Keratinocyte (primary cell): ENCODE results near the gene BECN2. TPM values are rescaled to one million over a fixed set of nuclear protein-coding genes. Genes with fewer than 3 reads are reported as not detected.

Experiments used
- DNase-seq: peaks from one replicate; pipeline ENCODE4 v3.0.0-alpha.2; 2011; ENCODE audit warnings: low read depth, missing footprints, low spot score
- FAIRE-seq: peaks from 2 replicates; lab custom pipeline; 2011; peaks lifted over from hg19 to GRCh38; lab: Jason Lieb, UNC
- H2AFZ ChIP-seq: 2 replicates; pipeline ENCODE4 v1.6.0; 2012; ENCODE audit warnings: low read length, control low read depth, inconsistent platforms; ENCODE audit not compliant: control insufficient read depth
- H3K27ac ChIP-seq: 2 replicates; pipeline ENCODE4 v1.5.1; 2011; ENCODE audit warnings: low read length; ENCODE audit not compliant: control insufficient read depth, insufficient read depth
- H3K27me3 ChIP-seq: 3 replicates; pipeline ENCODE4 v1.6.0; 2011; ENCODE audit warnings: low read length; ENCODE audit not compliant: control insufficient read depth, insufficient read depth; ENCODE audit errors: extremely low read depth
- H3K36me3 ChIP-seq, 2 experiments: 2 replicates in 1 of 2; 3 replicates in 1 of 2; pipeline ENCODE4 v1.5.1; 2011; ENCODE audit warnings: low read length in 2 of 2, mild to moderate bottlenecking in 1 of 2; ENCODE audit not compliant: control insufficient read depth in 2 of 2, insufficient read depth in 2 of 2; ENCODE audit errors: extremely low read depth in 1 of 2
- H3K4me1 ChIP-seq: 3 replicates; pipeline ENCODE4 v1.5.1; 2011; ENCODE audit warnings: low read length; ENCODE audit not compliant: control insufficient read depth, insufficient read depth; ENCODE audit errors: extremely low read depth
- H3K4me2 ChIP-seq: 3 replicates; pipeline ENCODE4 v1.6.0; 2011; ENCODE audit warnings: low read depth, low read length; ENCODE audit not compliant: control insufficient read depth, insufficient read depth; ENCODE audit errors: extremely low read depth
- H3K4me3 ChIP-seq, 3 experiments: fragments of 200-600 bp in 1 of 3; sonication (generic) in 1 of 3; 2 replicates in 2 of 3; 3 replicates in 1 of 3; pipeline ENCODE4 v1.5.1; 2011 to 2016; ENCODE audit warnings: low read length in 3 of 3, mild to moderate bottlenecking in 3 of 3, control low read depth in 2 of 3, inconsistent platforms in 1 of 3, low read depth in 1 of 3, mixed read lengths in 1 of 3, mixed run types in 1 of 3, moderate library complexity in 1 of 3; ENCODE audit not compliant: control insufficient read depth in 2 of 3, insufficient read depth in 2 of 3; ENCODE audit errors: extremely low read depth in 1 of 3
- H3K79me2 ChIP-seq: 2 replicates; pipeline ENCODE4 v1.6.0; 2012; ENCODE audit warnings: low read length; ENCODE audit not compliant: control insufficient read depth, insufficient read depth
- H3K9ac ChIP-seq: 3 replicates; pipeline ENCODE4 v1.6.0; 2011; ENCODE audit warnings: low read length; ENCODE audit not compliant: control insufficient read depth, insufficient read depth; ENCODE audit errors: extremely low read depth
- H3K9me1 ChIP-seq: 3 replicates; pipeline ENCODE4 v1.6.0; 2011; ENCODE audit warnings: low read length; ENCODE audit not compliant: control insufficient read depth, insufficient read depth; ENCODE audit errors: extremely low read depth
- H3K9me3 ChIP-seq: 2 replicates; pipeline ENCODE4 v1.5.1; 2012; ENCODE audit warnings: low read depth, low read length; ENCODE audit not compliant: control insufficient read depth
- H4K20me1 ChIP-seq: 3 replicates; pipeline ENCODE4 v1.6.0; 2011; ENCODE audit warnings: low read length; ENCODE audit not compliant: control insufficient read depth, insufficient read depth; ENCODE audit errors: extremely low read depth
- CTCF ChIP-seq, 3 experiments: IDR thresholded peaks in 1 of 3; conservative IDR thresholded peaks in 1 of 3; optimal IDR thresholded peaks in 1 of 3; 2 replicates in 2 of 3; 3 replicates in 1 of 3; pipeline versions ENCODE3 to v1.5.1; 2011; ENCODE audit warnings: low read length in 3 of 3, mild to moderate bottlenecking in 3 of 3, moderate library complexity in 2 of 3, control low read depth in 1 of 3, inconsistent platforms in 1 of 3; ENCODE audit not compliant: insufficient read depth in 2 of 3; ENCODE audit errors: extremely low read depth in 1 of 3
- EZH2 ChIP-seq: IDR thresholded peaks from one replicate; pipeline ENCODE4 v1.6.1; 2012; ENCODE audit warnings: inconsistent platforms, mild to moderate bottlenecking, low read length, moderate library complexity
- dilution Hi-C: fragments of 300-500 bp; cut with MboI; formaldehyde crosslinking; loops from one replicate; pipeline ENCODE4 v1.7.0; 2020; ENCODE audit warnings: low sequenced_read_pairs; ENCODE audit not compliant: extremely low pct_ligation_motif_present
- polyA plus RNA-seq, 5 experiments: library from polyadenylated mRNA; depleted of rRNA in 3 of 5; stranded (reverse) in 3 of 5; stranded (forward) in 1 of 5; unstranded in 1 of 5; fragments of >200 nt; gene quantifications; 1 replicate in 1 of 5; 2 replicates in 3 of 5; 3 replicates in 1 of 5; pipeline versions ENCODE4 v1.2.1 to v1.2.3, GENCODE V29; 2011 to 2012; ENCODE audit warnings: missing spikeins in 2 of 5, low read depth in 1 of 5, low replicate concordance in 1 of 5

The BECN2 gene
- polyA plus RNA-seq, 1 donor (not counting 4 experiments of a cell fraction or from before 2014, with no cell fraction given) = not detected

- Histone ChIP-seq H3K79me2 (no peaks in the 10 kb centered on the region), H4K20me1 (no peaks in the 10 kb centered on the region), H3K27ac (no peak overlapping the region), H3K36me3 (no peaks in the 10 kb centered on the region), H2AFZ (no peak overlapping the region), H3K4me2 (no peak overlapping the region), H3K9me1 (no peaks in the 10 kb centered on the region), H3K4me1 (no peaks in the 10 kb centered on the region), H3K4me3 (no peak overlapping the region), H3K27me3 (no peaks in the 10 kb centered on the region), H3K9ac (no peak overlapping the region), H3K9me3 (no peaks in the 10 kb centered on the region)
- dilution Hi-C loops = no loop called here
- DNase-seq = no peak
- no peak for FAIRE-seq
- no peak for TF ChIP-seq CTCF (optimal IDR thresholded peaks at IDR 0.05 in 1 of 3, IDR thresholded peaks at IDR 0.05 in 1 of 3, conservative IDR thresholded peaks at IDR 0.05 in 1 of 3; ENCODE audit: extremely low read depth in 1 of 3, insufficient read depth in 2 of 3, low read length in 3 of 3)
- no peak for TF ChIP-seq EZH2
Observed at GRCh38 chr1:241997401-241997998, 39.9 kb downstream of the BECN2 start.

GRCh38 chr1:241998412-241998921 is 40.9 kb downstream of the BECN2 start:
- peak; percentile 57 for DNase-seq
- FAIRE-seq = no peak
- no peaks in the 10 kb centered on the region for H3K9me1 ChIP-seq
- H4K20me1 ChIP-seq = no peaks in the 10 kb centered on the region
- no peak overlapping the region for H3K9ac ChIP-seq
- H3K27ac ChIP-seq = no peak overlapping the region
- H2AFZ ChIP-seq = peak overlapping the region; percentile 79
- no peaks in the 10 kb centered on the region for H3K4me1 ChIP-seq
- dilution Hi-C loops = no loop called here
- TF ChIP-seq EZH2 (no peak), CTCF (optimal IDR thresholded peaks at IDR 0.05 in 1 of 3, IDR thresholded peaks at IDR 0.05 in 1 of 3, conservative IDR thresholded peaks at IDR 0.05 in 1 of 3; ENCODE audit: extremely low read depth in 1 of 3, insufficient read depth in 2 of 3, low read length in 3 of 3) (peak; percentile 59 to 71 (median 69))
- no peaks in the 10 kb centered on the region for H3K79me2 ChIP-seq
- H3K9me3 ChIP-seq = no peaks in the 10 kb centered on the region
- H3K4me2 ChIP-seq = peak overlapping the region; percentile 69
- no peaks in the 10 kb centered on the region for H3K27me3 ChIP-seq
- H3K4me3 ChIP-seq = peak overlapping the region in 1 of 3 experiments; percentile 46
- no peaks in the 10 kb centered on the region for H3K36me3 ChIP-seq
